Caco-2 (cell line): Measurements from ENCODE around the gene KBTBD13. TPM values are rescaled to one million over a fixed set of nuclear protein-coding genes. Genes with fewer than 3 reads are reported as not detected.

ENCODE experiments used
- BruUV-seq: library from RNA; stranded (reverse); fragments of 400-500 nt; replicated peaks from 2 replicates; lab custom pipeline; 2021; lab: Mats Ljungman, UMichigan
- CTCF ChIA-PET: fragments of 300-600 bp; sonication (Branson Sonifier 250); formaldehyde crosslinking; loops from one replicate; lab custom pipeline; 2022; ENCODE audit warnings: antibody characterized with exemption; lab: Charles Lee
- POLR2A ChIA-PET: fragments of 300-600 bp; sonication (Branson Sonifier 250); formaldehyde crosslinking; loops from one replicate; lab custom pipeline; 2022; ENCODE audit warnings: antibody characterized with exemption; lab: Charles Lee
- DNase-seq, 2 experiments: peaks; one replicate each; pipeline versions ENCODE4 v3.0.0 to v3.0.0-alpha.2; 2020 to 2022
- H3K27me3 ChIP-seq: replicated peaks from 2 replicates; pipeline ENCODE4 v1.6.0; 2011; ENCODE audit warnings: low read length; ENCODE audit not compliant: control insufficient read depth, insufficient read depth
- H3K36me3 ChIP-seq: 2 replicates; pipeline ENCODE4 v1.5.1; 2011; ENCODE audit warnings: low read length; ENCODE audit not compliant: control insufficient read depth, insufficient read depth
- H3K4me1 ChIP-seq: fragments of 250-450 bp; sonication (Bioruptor Pico); 2 replicates; pipeline ENCODE4 v1.5.1; 2020; ENCODE audit warnings: mild to moderate bottlenecking
- H3K4me3 ChIP-seq: 2 replicates; pipeline ENCODE4 v1.5.1; 2011; ENCODE audit warnings: low read depth, mild to moderate bottlenecking, control low read depth, low read length
- H3K9me3 ChIP-seq: fragments of 250-450 bp; sonication (Bioruptor Pico); 2 replicates; pipeline ENCODE4 v1.5.1; 2020; ENCODE audit warnings: mild to moderate bottlenecking, moderate library complexity
- H3K27ac Mint-ChIP-seq: one replicate; pipeline ENCODE4 v1.8.0; 2022; ENCODE audit warnings: mixed read lengths; ENCODE audit not compliant: unreplicated experiment
- H3K27me3 Mint-ChIP-seq: one replicate; pipeline ENCODE4 v1.8.0; 2022; ENCODE audit warnings: mixed read lengths; ENCODE audit not compliant: insufficient read depth, unreplicated experiment
- H3K36me3 Mint-ChIP-seq: one replicate; pipeline ENCODE4 v1.8.0; 2022; ENCODE audit warnings: mild to moderate bottlenecking, mixed read lengths; ENCODE audit not compliant: insufficient read depth, unreplicated experiment
- H3K4me1 Mint-ChIP-seq: one replicate; pipeline ENCODE4 v1.8.0; 2022; ENCODE audit warnings: low read depth, mixed read lengths; ENCODE audit not compliant: unreplicated experiment
- H3K4me3 Mint-ChIP-seq: one replicate; pipeline ENCODE4 v1.8.0; 2022; ENCODE audit warnings: mild to moderate bottlenecking, moderate library complexity, mixed read lengths; ENCODE audit not compliant: unreplicated experiment
- H3K9me3 Mint-ChIP-seq: one replicate; pipeline ENCODE4 v1.8.0; 2022; ENCODE audit warnings: mixed read lengths; ENCODE audit not compliant: unreplicated experiment
- CTCF ChIP-seq, 2 experiments: fragments of 200-600 bp in 1 of 2; IDR thresholded peaks; 1 replicate in 1 of 2; 2 replicates in 1 of 2; pipeline versions ENCODE4 v1.5.1 to v1.8.0; 2011 to 2022; ENCODE audit warnings: antibody characterized with exemption in 1 of 2, control low read depth in 1 of 2, inconsistent platforms in 1 of 2, low read depth in 1 of 2, low read length in 1 of 2, mild to moderate bottlenecking in 1 of 2, moderate library complexity in 1 of 2; ENCODE audit not compliant: insufficient read depth in 1 of 2, severe bottlenecking in 1 of 2, unreplicated experiment in 1 of 2
- intact Hi-C: fragments of 100-400 bp; cut with micrococcal nuclease; formaldehyde crosslinking; loops from one replicate; pipeline ENCODE4 v1.10.0; 2022; ENCODE audit not compliant: unreplicated experiment
- total RNA-seq: library from RNA; stranded (reverse); gene quantifications from 2 replicates; pipeline ENCODE4 v1.2.3, GENCODE V29; 2022

Gene KBTBD13
- total RNA-seq, 1 experiment from 2014 or later: not detected

DNA sequence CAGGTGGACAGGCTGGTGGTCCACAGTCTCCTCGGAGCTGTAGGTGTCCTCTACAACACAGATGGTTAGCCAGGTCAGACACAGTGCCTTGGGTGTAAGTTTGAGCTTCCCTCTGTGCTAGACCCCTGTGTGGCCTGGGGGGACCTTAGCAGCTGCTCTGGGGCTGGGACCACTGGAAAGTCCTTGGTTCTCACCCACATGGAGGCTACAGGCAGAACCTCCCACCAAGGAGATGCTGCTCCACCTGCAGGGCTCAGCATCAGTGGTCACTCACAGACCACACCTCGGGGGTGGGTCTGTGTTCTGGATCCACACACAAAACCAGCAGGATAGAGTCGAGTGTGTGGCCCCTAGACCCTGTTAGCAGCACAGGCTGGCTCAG, 17.2 kb upstream of the KBTBD13 start:
- peaks cover 52% of the 10 kb centered on the region for H3K4me1 ChIP-seq
- TF ChIP-seq CTCF (IDR thresholded peaks at IDR 0.05; ENCODE audit: insufficient read depth in 1 of 2, low read depth in 1 of 2, low read length in 1 of 2, severe bottlenecking in 1 of 2, unreplicated experiment in 1 of 2): no peak
- H3K27me3 ChIP-seq: no peaks in the 10 kb centered on the region
- POLR2A ChIA-PET: no interaction called here
- no TSS peak for BruUV-seq
- Mint-ChIP-seq H3K4me3 (no peak overlapping the region), H3K27me3 (no peaks in the 10 kb centered on the region), H3K27ac (no peak overlapping the region), H3K9me3 (no peaks in the 10 kb centered on the region), H3K4me1 (peaks cover 32% of the 10 kb centered on the region), H3K36me3 (peaks cover 11% of the 10 kb centered on the region)
- intact Hi-C loops: no loop called here
- H3K36me3 ChIP-seq: no peaks in the 10 kb centered on the region
- no peak for DNase-seq
- CTCF ChIA-PET: interaction anchor here (2.2 kb wide), 1 partner anchor 42 kb away, joined by 7 read pairs; no protein-coding TSS in a partner anchor
- H3K4me3 ChIP-seq: no peak overlapping the region
- H3K9me3 ChIP-seq: no peaks in the 10 kb centered on the region

GRCh38 chr15:65059931-65060596, 16.5 kb upstream of the KBTBD13 start:
- ChIA-PET POLR2A (no interaction called here), CTCF (interaction anchor here (0.6 to 2.2 kb wide), 4 partner anchors 24 to 125 kb away, joined by 3 to 7 read pairs (median 5); partner anchors contain the start of gene CLPX)
- Mint-ChIP-seq H3K27ac (no peak overlapping the region), H3K4me1 (peaks cover 32% of the 10 kb centered on the region), H3K36me3 (peaks cover 11% of the 10 kb centered on the region), H3K9me3 (no peaks in the 10 kb centered on the region), H3K4me3 (no peak overlapping the region), H3K27me3 (no peaks in the 10 kb centered on the region)
- no peak for TF ChIP-seq CTCF (IDR thresholded peaks at IDR 0.05; ENCODE audit: insufficient read depth in 1 of 2, low read depth in 1 of 2, low read length in 1 of 2, severe bottlenecking in 1 of 2, unreplicated experiment in 1 of 2)
- no peak for DNase-seq
- Histone ChIP-seq H3K9me3 (no peaks in the 10 kb centered on the region), H3K27me3 (no peaks in the 10 kb centered on the region), H3K36me3 (no peaks in the 10 kb centered on the region), H3K4me3 (no peak overlapping the region), H3K4me1 (peaks cover 45% of the 10 kb centered on the region)
- BruUV-seq: no TSS peak
- intact Hi-C loops: no loop called here

DNA sequence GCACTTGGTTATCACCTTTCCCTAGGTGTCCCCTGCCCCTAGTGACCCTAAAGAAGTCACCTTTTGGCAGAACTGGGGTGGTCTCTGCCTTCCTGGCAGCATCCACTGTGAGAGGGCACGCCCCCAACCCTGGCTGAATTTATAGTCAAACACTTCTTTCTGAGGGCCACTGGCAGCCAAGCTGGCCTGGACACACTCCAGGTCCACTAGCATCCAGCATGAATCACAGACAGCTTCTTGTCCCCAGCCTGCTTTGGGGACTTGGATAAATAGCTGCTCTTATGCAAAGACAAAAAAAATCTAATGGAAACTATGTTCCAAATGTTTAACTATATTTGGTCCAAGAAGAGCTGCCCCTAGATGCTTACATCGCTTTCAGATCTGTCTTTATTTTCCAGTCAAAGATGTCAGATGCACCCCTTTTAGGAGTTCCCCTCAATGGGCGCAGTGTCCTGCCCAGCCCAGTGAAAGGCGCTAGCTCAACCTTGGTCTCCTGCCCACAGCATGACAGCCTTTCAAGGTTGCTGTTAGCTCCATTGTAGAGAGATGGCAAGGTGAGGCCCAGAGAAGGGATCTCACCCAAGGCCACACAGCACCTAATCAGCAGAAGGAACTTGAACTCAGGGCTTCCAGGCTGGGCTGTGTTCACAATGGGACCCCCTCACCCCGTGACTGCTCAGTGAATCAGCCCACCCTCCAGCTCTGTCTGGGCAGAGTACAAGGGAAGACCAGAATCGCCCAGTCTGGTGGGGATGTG, 15.7 kb upstream of the KBTBD13 start:
- CTCF ChIA-PET: interaction anchor here (0.6 to 1.6 kb wide), 3 partner anchors 23 to 50 kb away, joined by 3 to 4 read pairs (median 4); no protein-coding TSS in a partner anchor
- no peak overlapping the region for H3K27ac Mint-ChIP-seq

More for the DNA sequence above, 15.7 kb upstream of the KBTBD13 start:
- H3K27me3 ChIP-seq: no peaks in the 10 kb centered on the region
- H3K4me1 ChIP-seq: peaks cover 37% of the 10 kb centered on the region
- no peak for TF ChIP-seq CTCF (IDR thresholded peaks at IDR 0.05; ENCODE audit: insufficient read depth in 1 of 2, low read depth in 1 of 2, low read length in 1 of 2, severe bottlenecking in 1 of 2, unreplicated experiment in 1 of 2)
- H3K36me3 Mint-ChIP-seq: peaks cover 11% of the 10 kb centered on the region
- no peaks in the 10 kb centered on the region for H3K36me3 ChIP-seq
- no peak overlapping the region for H3K4me3 Mint-ChIP-seq
- intact Hi-C loops: no loop called here
- H3K9me3 Mint-ChIP-seq: no peaks in the 10 kb centered on the region
- no peak overlapping the region for H3K4me3 ChIP-seq
- POLR2A ChIA-PET: no interaction called here
- H3K4me1 Mint-ChIP-seq: peaks cover 31% of the 10 kb centered on the region
- no peaks in the 10 kb centered on the region for H3K27me3 Mint-ChIP-seq
- no peak for DNase-seq
- BruUV-seq: no TSS peak
- no peaks in the 10 kb centered on the region for H3K9me3 ChIP-seq
